IMR-90 (cell line): ENCODE measurements around the gene CDC42EP4. TPM values are rescaled to one million over a fixed set of nuclear protein-coding genes. Genes with fewer than 3 reads are reported as not detected.

ENCODE experiments used
- ATAC-seq: fragments of 200-7000 bp; cut with Tn5 transposase; 2 replicates; pipeline ENCODE4 v1.9.1; 2020; ENCODE audit warnings: low read depth, mild to moderate bottlenecking, moderate library complexity
- BruUV-seq: library from RNA; stranded (reverse); fragments of 400-500 nt; replicated peaks from 2 replicates; lab custom pipeline; 2021; lab: Mats Ljungman, UMichigan
- CTCF ChIA-PET: fragments of 300-600 bp; formaldehyde crosslinking; extraction: SDS; loops from one replicate; lab custom pipeline; 2021; ENCODE audit warnings: antibody characterized with exemption; lab: Yijun Ruan, JAX
- POLR2A ChIA-PET: fragments of 300-600 bp; sonication (Branson Sonifier 250); formaldehyde crosslinking; loops from one replicate; lab custom pipeline; 2022; ENCODE audit warnings: antibody characterized with exemption; ENCODE audit not compliant: unreplicated experiment; lab: Charles Lee
- DNase-seq: peaks from one replicate; pipeline ENCODE4 v3.0.0; 2013
- H2AFZ ChIP-seq: replicated peaks from 2 replicates; pipeline ENCODE3; 2013; ENCODE audit warnings: low read length, mild to moderate bottlenecking; ENCODE audit not compliant: poor library complexity
- H2AK5ac ChIP-seq: 2 replicates; pipeline ENCODE4 v1.6.1; 2013; ENCODE audit warnings: low read depth, low read length, inconsistent platforms
- H2AK9ac ChIP-seq: replicated peaks from 2 replicates; pipeline ENCODE3; 2013; ENCODE audit warnings: mild to moderate bottlenecking, low read depth, low read length, moderate library complexity; ENCODE audit not compliant: poor library complexity
- H2BK120ac ChIP-seq: 2 replicates; pipeline ENCODE4 v1.6.1; 2013; ENCODE audit warnings: low read depth, low read length, inconsistent platforms
- H2BK15ac ChIP-seq: 3 replicates; pipeline ENCODE4 v1.6.1; 2013; ENCODE audit warnings: low read depth, low read length, inconsistent platforms
- H2BK20ac ChIP-seq: 2 replicates; pipeline ENCODE4 v1.6.1; 2013; ENCODE audit warnings: low read depth, mild to moderate bottlenecking, inconsistent platforms, low read length, moderate library complexity
- H2BK5ac ChIP-seq: 2 replicates; pipeline ENCODE4 v1.6.1; 2013; ENCODE audit warnings: mild to moderate bottlenecking, low read depth, low read length, inconsistent platforms; ENCODE audit not compliant: poor library complexity, severe bottlenecking
- H3K14ac ChIP-seq: replicated peaks from 2 replicates; pipeline ENCODE4 v1.6.1; 2013; ENCODE audit warnings: low read depth, low read length, inconsistent platforms
- H3K18ac ChIP-seq: 2 replicates; pipeline ENCODE4 v1.6.1; 2013; ENCODE audit warnings: low read depth, low read length, control low read depth
- H3K23ac ChIP-seq: 2 replicates; pipeline ENCODE4 v1.6.1; 2013; ENCODE audit warnings: low read depth, low read length, inconsistent platforms
- H3K27ac ChIP-seq: 2 replicates; pipeline ENCODE4 v1.5.1; 2013; ENCODE audit warnings: mild to moderate bottlenecking, control low read depth, low read length; ENCODE audit not compliant: insufficient read depth
- H3K27me3 ChIP-seq: 2 replicates; pipeline ENCODE4 v1.6.1; 2013; ENCODE audit warnings: low read length; ENCODE audit not compliant: control insufficient read depth, insufficient read depth
- H3K36me3 ChIP-seq: 2 replicates; pipeline ENCODE4 v1.6.1; 2013; ENCODE audit warnings: low read length, mixed read lengths; ENCODE audit not compliant: control insufficient read depth, insufficient read depth
- H3K4ac ChIP-seq: 2 replicates; pipeline ENCODE4 v1.6.1; 2013; ENCODE audit warnings: low read depth, low read length, inconsistent platforms
- H3K4me1 ChIP-seq: 2 replicates; pipeline ENCODE4 v1.6.1; 2013; ENCODE audit warnings: low read length, mixed read lengths; ENCODE audit not compliant: control insufficient read depth, insufficient read depth
- H3K4me2 ChIP-seq: 2 replicates; pipeline ENCODE4 v1.6.1; 2013; ENCODE audit warnings: low read depth, mild to moderate bottlenecking, control low read depth, low read length, moderate library complexity
- H3K4me3 ChIP-seq: 2 replicates; pipeline ENCODE4 v1.5.1; 2013; ENCODE audit warnings: low read depth, mild to moderate bottlenecking, control low read depth, low read length, moderate library complexity; ENCODE audit not compliant: insufficient read depth
- H3K56ac ChIP-seq: 2 replicates; pipeline ENCODE4 v1.6.1; 2013; ENCODE audit warnings: low read length, inconsistent platforms; ENCODE audit not compliant: insufficient read depth; ENCODE audit errors: extremely low read depth
- H3K79me1 ChIP-seq, 2 experiments: 2 replicates each; pipeline ENCODE4 v1.6.1; 2013; ENCODE audit warnings: low read length in 2 of 2, inconsistent platforms in 1 of 2, low read depth in 1 of 2
- H3K9ac ChIP-seq: 2 replicates; pipeline ENCODE4 v1.6.1; 2013; ENCODE audit warnings: low read depth, low read length, control low read depth
- H3K9me1 ChIP-seq: 2 replicates; pipeline ENCODE4 v1.6.1; 2013; ENCODE audit warnings: low read length, inconsistent platforms; ENCODE audit not compliant: insufficient read depth
- H3K9me3 ChIP-seq: 2 replicates; pipeline ENCODE4 v1.6.1; 2013; ENCODE audit warnings: low read length; ENCODE audit not compliant: control insufficient read depth, insufficient read depth
- H4K20me1 ChIP-seq: 2 replicates; pipeline ENCODE4 v1.6.1; 2013; ENCODE audit warnings: low read length, inconsistent platforms; ENCODE audit not compliant: insufficient read depth
- H4K5ac ChIP-seq: 2 replicates; pipeline ENCODE4 v1.6.1; 2013; ENCODE audit warnings: mild to moderate bottlenecking, low read depth, low read length, control low read depth
- H4K8ac ChIP-seq, 2 experiments: 2 replicates each; pipeline ENCODE4 v1.6.1; 2013; ENCODE audit warnings: low read depth in 2 of 2, low read length in 2 of 2, control low read depth in 1 of 2, inconsistent platforms in 1 of 2
- H4K91ac ChIP-seq: 2 replicates; pipeline ENCODE4 v1.6.1; 2013; ENCODE audit warnings: low read depth, low read length, inconsistent platforms; ENCODE audit not compliant: insufficient read depth
- BHLHE40 ChIP-seq: fragments of 150-350 bp; IDR thresholded peaks from 2 replicates; pipeline ENCODE4 v1.6.1; 2016; ENCODE audit warnings: mild to moderate bottlenecking, low read depth, low read length
- CEBPB ChIP-seq: IDR thresholded peaks from 2 replicates; pipeline ENCODE4 v1.6.1; 2012; ENCODE audit warnings: low read depth, low read length, improper control_type of control experiment
- FOS ChIP-seq: fragments of 150-350 bp; IDR thresholded peaks from 2 replicates; pipeline ENCODE4 v1.6.1; 2016; ENCODE audit warnings: low read depth, low read length
- MAFK ChIP-seq: IDR thresholded peaks from 2 replicates; pipeline ENCODE4 v1.6.1; 2012; ENCODE audit warnings: low read depth, low read length, improper control_type of control experiment
- MAZ ChIP-seq: IDR thresholded peaks from 2 replicates; pipeline ENCODE4 v1.6.1; 2012; ENCODE audit warnings: low read depth, mild to moderate bottlenecking, low read length, improper control_type of control experiment, moderate library complexity, borderline replicate concordance
- RAD21 ChIP-seq: IDR thresholded peaks from 2 replicates; pipeline ENCODE4 v1.6.1; 2012; ENCODE audit warnings: low read length, improper control_type of control experiment
- SMC3 ChIP-seq: fragments of 150-350 bp; IDR thresholded peaks from 2 replicates; pipeline ENCODE4 v1.6.1; 2016; ENCODE audit warnings: low read depth, mild to moderate bottlenecking, antibody characterized with exemption, low read length, moderate library complexity
- WGBS, 2 experiments: methylation state at CpG; one replicate each; pipeline versions ENCODE4 v1.1.5 to v1.1.7; 2013; ENCODE audit warnings: missing lambda C conversion rate in 2 of 2; ENCODE audit not compliant: insufficient read length in 1 of 2; ENCODE audit errors: extremely low coverage in 2 of 2; 5-methylcytosine and 5-hydroxymethylcytosine counted together
- dilution Hi-C: fragments of 300-500 bp; cut with HindIII; formaldehyde crosslinking; loops from one replicate; pipeline ENCODE4 v1.14.3; 2018; ENCODE audit warnings: low sequenced_read_pairs; ENCODE audit not compliant: unreplicated experiment
- in situ Hi-C: fragments of 300-500 bp; cut with MboI; formaldehyde crosslinking; loops from 3 replicates; pipeline ENCODE4 v1.14.3; 2019; ENCODE audit warnings: low sequenced_read_pairs, inconsistent platforms, mixed read lengths
- intact Hi-C: fragments of 100-400 bp; cut with micrococcal nuclease; formaldehyde crosslinking; loops from 2 replicates; pipeline ENCODE4 v1.10.0; 2022
- polyA plus RNA-seq, 3 experiments: library from polyadenylated mRNA; depleted of rRNA; stranded (reverse); fragments of >200 nt; gene quantifications; 2 replicates each; pipeline ENCODE4 v1.2.3, GENCODE V29; 2012; ENCODE audit warnings: low replicate concordance in 1 of 3
- total RNA-seq: library from RNA; depleted of rRNA; stranded (reverse); fragments of >200 nt; gene quantifications from 2 replicates; pipeline ENCODE4 v1.2.3, GENCODE V29; 2012
- TF ChIP-seq, protein P1 (sequence below): conservative IDR thresholded peaks from 2 replicates; pipeline ENCODE4 v1.5.1; 2012; ENCODE audit warnings: mild to moderate bottlenecking, low read depth, low read length, improper control_type of control experiment
- TF ChIP-seq, protein P2 (sequence below): fragments of 150-350 bp; IDR thresholded peaks from 2 replicates; pipeline ENCODE4 v1.6.1; 2017; ENCODE audit warnings: mild to moderate bottlenecking, antibody characterized with exemption, low read length, low read depth
- TF ChIP-seq, protein P3 (sequence below): fragments of 150-350 bp; IDR thresholded peaks from 2 replicates; pipeline ENCODE4 v1.6.1; 2016; ENCODE audit warnings: low read depth, mild to moderate bottlenecking, low read length, moderate library complexity, borderline replicate concordance

Gene CDC42EP4
- total and polyA plus RNA-seq, 2 of the 4 experiments (the other 2 are of a cell fraction): 14.3 to 25.8 TPM

DNA sequence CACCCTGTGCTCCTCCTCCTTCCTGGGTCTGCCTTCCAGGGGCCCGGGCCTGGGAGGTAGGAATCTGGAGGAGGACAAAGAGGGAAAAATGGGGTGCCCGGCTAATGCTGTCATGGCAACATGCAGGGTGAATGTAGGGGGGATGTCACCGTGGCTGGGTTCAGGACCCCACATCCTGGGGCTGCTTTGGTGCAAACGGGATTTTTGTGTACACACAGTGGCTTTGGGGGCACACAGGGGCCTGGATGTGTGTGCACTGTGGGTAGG lies 37.0 kb upstream of the CDC42EP4 start:
- dilution Hi-C loops: no loop called here
- Histone ChIP-seq H3K27me3 (no peaks in the 10 kb centered on the region), H3K27ac (no peak overlapping the region), H4K91ac (no peak overlapping the region), H2AK9ac (peak overlapping the region; percentile 3), H4K8ac (peak overlapping the region in 1 of 2 experiments; percentile 13; a peak in 1 of 4 replicates), H3K56ac (no peak overlapping the region), H3K4me1 (peaks cover 14% of the 10 kb centered on the region), H4K5ac (no peak overlapping the region; the same call in 1 of the 2 replicates), H2BK15ac (no peak overlapping the region), H3K4me2 (no peak overlapping the region), H2BK20ac (no peak overlapping the region), H2AK5ac (no peak overlapping the region; the same call in 1 of the 2 replicates), H3K18ac (no peak overlapping the region), H3K9ac (no peak overlapping the region), H3K36me3 (no peaks in the 10 kb centered on the region), H3K9me1 (peaks cover 12% of the 10 kb centered on the region), H4K20me1 (no peaks in the 10 kb centered on the region), H3K14ac (no peak overlapping the region), H3K9me3 (no peaks in the 10 kb centered on the region), H3K4me3 (no peak overlapping the region), H2BK120ac (no peak overlapping the region), H2BK5ac (no peak overlapping the region), H3K4ac (no peak overlapping the region), H3K79me1 (no peaks in the 10 kb centered on the region), H2AFZ (peak overlapping the region; percentile 56), H3K23ac (no peak overlapping the region)
- no peak for DNase-seq
- CTCF ChIA-PET: interaction anchor here (1.0 kb wide), 1 partner anchor 38 kb away, joined by 3 read pairs; no protein-coding TSS in a partner anchor
- BruUV-seq: no TSS peak
- intact Hi-C loops: no loop called here
- in situ Hi-C loops: no loop called here
- WGBS, 2 experiments: 40% methylated on average over 1 of the region's 4 CpGs; no CpG with 5 or more reads in 1 of the 2 experiments
- no peak for ATAC-seq
- POLR2A ChIA-PET: no interaction called here
- TF ChIP-seq MAFK (no peak), CEBPB (no peak), FOS (no peak), MAZ (no peak), RAD21 (no peak), BHLHE40 (no peak), SMC3 (no peak)
- TF ChIP-seq, protein P1, sequence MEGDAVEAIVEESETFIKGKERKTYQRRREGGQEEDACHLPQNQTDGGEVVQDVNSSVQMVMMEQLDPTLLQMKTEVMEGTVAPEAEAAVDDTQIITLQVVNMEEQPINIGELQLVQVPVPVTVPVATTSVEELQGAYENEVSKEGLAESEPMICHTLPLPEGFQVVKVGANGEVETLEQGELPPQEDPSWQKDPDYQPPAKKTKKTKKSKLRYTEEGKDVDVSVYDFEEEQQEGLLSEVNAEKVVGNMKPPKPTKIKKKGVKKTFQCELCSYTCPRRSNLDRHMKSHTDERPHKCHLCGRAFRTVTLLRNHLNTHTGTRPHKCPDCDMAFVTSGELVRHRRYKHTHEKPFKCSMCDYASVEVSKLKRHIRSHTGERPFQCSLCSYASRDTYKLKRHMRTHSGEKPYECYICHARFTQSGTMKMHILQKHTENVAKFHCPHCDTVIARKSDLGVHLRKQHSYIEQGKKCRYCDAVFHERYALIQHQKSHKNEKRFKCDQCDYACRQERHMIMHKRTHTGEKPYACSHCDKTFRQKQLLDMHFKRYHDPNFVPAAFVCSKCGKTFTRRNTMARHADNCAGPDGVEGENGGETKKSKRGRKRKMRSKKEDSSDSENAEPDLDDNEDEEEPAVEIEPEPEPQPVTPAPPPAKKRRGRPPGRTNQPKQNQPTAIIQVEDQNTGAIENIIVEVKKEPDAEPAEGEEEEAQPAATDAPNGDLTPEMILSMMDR: no peak
- TF ChIP-seq, protein P2, sequence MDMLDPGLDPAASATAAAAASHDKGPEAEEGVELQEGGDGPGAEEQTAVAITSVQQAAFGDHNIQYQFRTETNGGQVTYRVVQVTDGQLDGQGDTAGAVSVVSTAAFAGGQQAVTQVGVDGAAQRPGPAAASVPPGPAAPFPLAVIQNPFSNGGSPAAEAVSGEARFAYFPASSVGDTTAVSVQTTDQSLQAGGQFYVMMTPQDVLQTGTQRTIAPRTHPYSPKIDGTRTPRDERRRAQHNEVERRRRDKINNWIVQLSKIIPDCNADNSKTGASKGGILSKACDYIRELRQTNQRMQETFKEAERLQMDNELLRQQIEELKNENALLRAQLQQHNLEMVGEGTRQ: no peak
- TF ChIP-seq, protein P3, sequence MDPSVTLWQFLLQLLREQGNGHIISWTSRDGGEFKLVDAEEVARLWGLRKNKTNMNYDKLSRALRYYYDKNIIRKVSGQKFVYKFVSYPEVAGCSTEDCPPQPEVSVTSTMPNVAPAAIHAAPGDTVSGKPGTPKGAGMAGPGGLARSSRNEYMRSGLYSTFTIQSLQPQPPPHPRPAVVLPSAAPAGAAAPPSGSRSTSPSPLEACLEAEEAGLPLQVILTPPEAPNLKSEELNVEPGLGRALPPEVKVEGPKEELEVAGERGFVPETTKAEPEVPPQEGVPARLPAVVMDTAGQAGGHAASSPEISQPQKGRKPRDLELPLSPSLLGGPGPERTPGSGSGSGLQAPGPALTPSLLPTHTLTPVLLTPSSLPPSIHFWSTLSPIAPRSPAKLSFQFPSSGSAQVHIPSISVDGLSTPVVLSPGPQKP: no peak
